A673 (cell line): ENCODE measurements around the gene DSE.

ENCODE experiments used
- CTCF ChIP-seq: fragments of 300-800, 200-600 bp; sonication (generic); conservative IDR thresholded peaks from 2 replicates; pipeline ENCODE4 v1.5.1; 2017; ENCODE audit warnings: low read depth, mild to moderate bottlenecking, antibody characterized with exemption, low read length, moderate library complexity, mixed read lengths
- EZH2 ChIP-seq: fragments of 200-600 bp; sonication (generic); IDR thresholded peaks from 2 replicates; pipeline ENCODE4 v1.6.1; 2017; ENCODE audit warnings: borderline replicate concordance, low read depth, mild to moderate bottlenecking, mixed read lengths, antibody characterized with exemption, low read length; ENCODE audit not compliant: poor library complexity, severe bottlenecking

DNA sequence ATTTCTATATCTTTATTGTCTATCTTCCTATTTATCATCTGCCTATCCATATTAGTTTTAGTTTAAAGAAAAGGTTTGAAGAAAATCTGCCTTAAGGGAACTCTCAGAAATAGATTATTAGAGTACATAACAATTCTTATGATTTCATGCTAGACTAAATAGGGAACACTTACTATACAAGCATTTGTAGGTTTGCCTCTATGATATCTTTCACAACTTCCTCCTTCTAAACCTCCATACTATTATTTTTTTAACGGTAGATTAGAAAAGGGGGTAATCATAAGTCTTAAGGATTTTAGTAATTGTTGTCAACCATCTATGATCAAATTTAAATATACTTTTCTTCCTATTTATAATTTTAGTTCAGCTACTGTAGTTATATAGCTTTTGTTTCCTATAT is 11.6 kb upstream of the DSE start:
- TF ChIP-seq CTCF, result no peak
- TF ChIP-seq EZH2, result no peak
